T-helper 1 cell (primary cell): Measurements from ENCODE around the gene RNASE4.
A peak's percentile ranks its signal among the peaks of the same experiment; 100 is the strongest.

Source experiments
- DNase-seq, 5 donors: peaks; one replicate each; pipeline ENCODE4 v3.0.0-alpha.2; 2012 to 2020

Gene RNASE4

GRCh38 chr14:20675669-20676068, 8.7 kb upstream of the RNASE4 start:
- DNase-seq = no peak

- no peak for DNase-seq
Observed at GRCh38 chr14:20676072-20676471, 8.3 kb upstream of the RNASE4 start.

GRCh38 chr14:20679907-20680306, 4.5 kb upstream of the RNASE4 start:
- no peak for DNase-seq

GRCh38 chr14:20680363-20680762, 4.0 kb upstream of the RNASE4 start:
- DNase-seq = no peak

- DNase-seq = peak in 1 of 5 donors; percentile 42
Observed at GRCh38 chr14:20680843-20681347, 3.5 kb upstream of the RNASE4 start.

GRCh38 chr14:20681348-20682126, 2.8 kb upstream of the RNASE4 start:
- DNase-seq = peak; percentile 35 to 91 (median 73)

- DNase-seq = no peak
Observed at GRCh38 chr14:20682127-20682434, 2.3 kb upstream of the RNASE4 start.

- DNase-seq = peak; percentile 63 to 88 (median 76)
Observed at GRCh38 chr14:20682435-20683124, 1.8 kb upstream of the RNASE4 start.

- peak in 4 of 5 donors; percentile 53 to 87 (median 64) for DNase-seq
Observed at GRCh38 chr14:20683125-20683890, 1.1 kb upstream of the RNASE4 start.

GRCh38 chr14:20684662-20685456, 499 bp downstream of the RNASE4 start:
- DNase-seq = no peak

GRCh38 chr14:20686386-20687143, 2.2 kb downstream of the RNASE4 start:
- no peak for DNase-seq

GRCh38 chr14:20687362-20688166, 3.2 kb downstream of the RNASE4 start:
- DNase-seq = no peak

GRCh38 chr14:20688167-20688839, 3.9 kb downstream of the RNASE4 start, which contains the start of gene ANG:
TSS of gene ANG (plus strand) at chr14:20688764. CDS start at chr14:20693565, 4,801 bp downstream.
- DNase-seq = no peak

- DNase-seq = peak in 4 of 5 donors; percentile 9 to 74 (median 40)
Observed at GRCh38 chr14:20690848-20691640, 6.7 kb downstream of the RNASE4 start.

GRCh38 chr14:20692116-20692751, 7.9 kb downstream of the RNASE4 start:
- DNase-seq = peak in 1 of 5 donors; percentile 81

- DNase-seq = no peak
Observed at GRCh38 chr14:20696764-20697163, 12.4 kb downstream of the RNASE4 start.

GRCh38 chr14:20697273-20698017, 13.1 kb downstream of the RNASE4 start:
- peak; percentile 21 to 75 (median 42) for DNase-seq

- DNase-seq = no peak
Observed at GRCh38 chr14:20698018-20698329, 13.6 kb downstream of the RNASE4 start.
